ENCODE measurements around the gene PCSK2.

- TF ChIP-seq JUND (IDR thresholded peaks at IDR 0.05; ENCODE audit: low read length) = no peak
- no peak for TF ChIP-seq TAF1 (IDR thresholded peaks at IDR 0.05; ENCODE audit: low read depth, low read length)
- no peak for TF ChIP-seq KDM1A (IDR thresholded peaks at IDR 0.05; ENCODE audit: borderline replicate concordance, low read length)
- TF ChIP-seq TBP (IDR thresholded peaks at IDR 0.05; ENCODE audit: low read depth, low read length) = no peak
- TF ChIP-seq EP300 (IDR thresholded peaks at IDR 0.05; ENCODE audit: borderline replicate concordance in 1 of 2, low read depth in 2 of 2, low read length in 2 of 2) = no peak
- no peak for TF ChIP-seq POLR2A (IDR thresholded peaks at IDR 0.05; ENCODE audit: control extremely low read depth in 1 of 2, low read depth in 2 of 2, low read length in 2 of 2)
- no peak for TF ChIP-seq ATF2 (IDR thresholded peaks at IDR 0.05; ENCODE audit: low read length)
- no peak for TF ChIP-seq MAX (IDR thresholded peaks at IDR 0.05)
- no peak for TF ChIP-seq CTCF (IDR thresholded peaks at IDR 0.05; ENCODE audit: control extremely low read depth in 1 of 3, insufficient read depth in 1 of 3, low read depth in 1 of 3, low read length in 3 of 3)
- TF ChIP-seq RAD21 (IDR thresholded peaks at IDR 0.05 in 1 of 2, conservative IDR thresholded peaks at IDR 0.05 in 1 of 2; ENCODE audit: low read depth in 2 of 2, low read length in 2 of 2) = no peak
- TF ChIP-seq EZH2 (IDR thresholded peaks at IDR 0.05; ENCODE audit: low read depth, low read length, severe bottlenecking) = no peak
- TF ChIP-seq EGR1 (IDR thresholded peaks at IDR 0.05; ENCODE audit: borderline replicate concordance, low read depth, low read length) = no peak
- no peak for TF ChIP-seq SRF (IDR thresholded peaks at IDR 0.05; ENCODE audit: low read depth, low read length)
Measured at GRCh38 chr20:17364681-17365080, 137.8 kb downstream of the PCSK2 start.

Data from H1 (cell line).